Testis (tissue), 3 donors: ENCODE results near the gene DAZAP1. TPM values are rescaled to one million over a fixed set of nuclear protein-coding genes. Genes with fewer than 3 reads are reported as not detected.
"Not testable (repeated sequence)": the region's sequence is repeated elsewhere in the genome, so short reads cannot be mapped to it uniquely, and the experiment has no call there.

Source experiments
- DNase-seq: peaks from one replicate; pipeline ENCODE4 v3.0.0-alpha.2; 2019
- H3K27ac ChIP-seq, 2 donors: fragments of 200-600 bp; sonication (generic); one replicate each; pipeline ENCODE4 v1.5.1; 2019
- H3K27me3 ChIP-seq: fragments of 200-600 bp; sonication (generic); one replicate; pipeline ENCODE4 v1.5.1; 2019
- H3K36me3 ChIP-seq: fragments of 200-600 bp; sonication (generic); one replicate; pipeline ENCODE4 v1.5.1; 2017; ENCODE audit warnings: low read depth; ENCODE audit errors: missing control alignments
- H3K4me1 ChIP-seq: fragments of 200-600 bp; sonication (generic); one replicate; pipeline ENCODE4 v1.5.1; 2019
- H3K4me3 ChIP-seq, 2 donors: fragments of 200-600 bp; sonication (generic); one replicate each; pipeline ENCODE4 v1.5.1; 2017 to 2019
- H3K9me3 ChIP-seq: fragments of 200-600 bp; sonication (generic); one replicate; pipeline ENCODE4 v1.5.1; 2017
- CTCF ChIP-seq, 3 experiments: fragments of 450-650 bp in 2 of 3; fragments of 200-600 bp in 1 of 3; sonication (generic) in 1 of 3; IDR thresholded peaks; one replicate each; pipeline ENCODE4 v1.5.1; 2016 to 2019; ENCODE audit warnings: antibody characterized with exemption in 3 of 3, mild to moderate bottlenecking in 2 of 3, moderate library complexity in 1 of 3
- POLR2A ChIP-seq: fragments of 450-650 bp; IDR thresholded peaks from one replicate; pipeline ENCODE4 v1.6.1; 2017; ENCODE audit warnings: antibody characterized with exemption, mild to moderate bottlenecking, moderate library complexity
- WGBS, 2 donors: methylation state at CpG; one replicate each; pipeline ENCODE4 v1.1.5; 2018; 5-methylcytosine and 5-hydroxymethylcytosine counted together
- intact Hi-C: fragments of 100-400 bp; cut with DNase I; formaldehyde crosslinking; loops from one replicate; pipeline ENCODE4 v1.15.1; 2023; ENCODE audit warnings: low total_unique reads
- polyA plus RNA-seq: library from polyadenylated mRNA; stranded (reverse); fragments of 350-450 nt; fragmentation: Illumina TruSeq; extraction: RNeasy Lipid Tissue Mini Kit (QIAGEN cat#74804); gene quantifications from one replicate; pipeline ENCODE4 v1.2.3, GENCODE V29; 2014; ENCODE audit warnings: low read depth, low replicate concordance; ENCODE audit not compliant: insufficient read depth
- total RNA-seq, 2 donors: library from RNA; depleted of rRNA; stranded (reverse); fragments of >200 nt; gene quantifications; one replicate each; pipeline ENCODE4 v1.2.3, GENCODE V29; 2016

The DAZAP1 gene
- total and polyA plus RNA-seq, 3 donors from 2014 or later = 97.9 to 215 (median 99.6) TPM

DNA sequence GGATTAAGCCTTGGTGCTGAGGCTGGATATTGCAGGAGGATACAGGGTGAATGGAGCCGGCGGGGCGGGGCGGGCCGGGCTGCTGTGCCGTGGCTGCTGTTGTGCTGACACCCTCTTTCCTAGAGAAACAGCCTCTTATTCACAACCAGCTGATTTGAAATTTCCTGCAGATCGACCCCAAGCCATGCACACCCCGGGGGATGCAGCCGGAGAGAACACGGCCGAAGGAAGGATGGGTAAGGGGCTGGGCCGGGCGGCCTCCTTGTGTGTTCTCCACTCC, 11.1 kb downstream of the DAZAP1 start:
- TF ChIP-seq POLR2A = no peak
- no peak for TF ChIP-seq CTCF (IDR thresholded peaks at IDR 0.05)
- H3K27ac ChIP-seq = peak overlapping the region; percentile 41 to 59
- H3K4me3 ChIP-seq = no peak overlapping the region
- no peaks in the 10 kb centered on the region for H3K9me3 ChIP-seq
- peaks cover 49% of the 10 kb centered on the region for H3K4me1 ChIP-seq
- no peak for DNase-seq
- intact Hi-C loops = no loop called here
- H3K36me3 ChIP-seq = no peaks in the 10 kb centered on the region
- no peaks in the 10 kb centered on the region for H3K27me3 ChIP-seq
- WGBS, 2 donors = 66 to 84% methylated on average over 13 of the region's 13 CpGs

DNA sequence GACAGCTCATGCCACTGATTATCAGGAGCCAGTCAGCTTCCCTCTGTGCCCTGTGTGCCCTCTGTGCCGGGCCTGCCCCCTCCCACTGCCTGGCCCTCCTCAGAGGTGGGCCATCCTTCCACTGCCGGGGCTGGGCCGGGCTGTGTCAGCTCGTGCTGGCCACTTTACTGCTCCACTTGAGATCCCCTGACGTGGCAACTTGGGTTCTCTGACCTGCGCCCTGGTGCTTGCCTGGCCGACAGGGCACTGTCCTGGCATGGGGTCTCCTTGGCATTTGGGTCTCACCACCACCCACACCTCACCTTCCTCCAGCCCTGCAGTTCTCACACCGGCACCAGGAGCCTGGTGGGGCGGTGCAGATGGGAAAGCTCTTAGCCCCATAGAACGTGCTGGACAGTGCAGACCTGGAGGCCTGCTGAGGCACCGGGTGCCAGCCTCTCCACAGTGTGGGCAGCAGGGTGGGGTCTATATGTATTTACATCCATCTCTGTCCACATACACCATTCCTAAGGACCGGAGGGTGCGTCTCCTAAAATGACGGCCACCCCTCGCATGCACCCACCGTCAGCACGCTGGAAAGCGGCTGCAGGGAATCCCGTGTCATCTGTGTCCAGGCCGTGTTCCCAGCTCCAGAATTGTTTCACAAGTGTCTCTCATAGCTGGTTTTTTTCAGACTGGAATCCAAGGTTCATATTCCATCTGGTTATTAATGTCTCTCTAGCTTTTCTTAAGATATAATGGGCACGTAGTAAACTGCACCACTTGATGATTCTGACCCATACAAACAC, 11.8 kb downstream of the DAZAP1 start:
- Histone ChIP-seq H3K4me1 (peaks cover 48% of the 10 kb centered on the region), H3K4me3 (no peak overlapping the region), H3K9me3 (no peaks in the 10 kb centered on the region), H3K27me3 (no peaks in the 10 kb centered on the region), H3K27ac (no peak overlapping the region), H3K36me3 (no peaks in the 10 kb centered on the region)
- intact Hi-C loops = no loop called here
- 85 to 87% methylated on average over 21 of the region's 21 CpGs for WGBS, 2 donors
- no peak for DNase-seq
- TF ChIP-seq POLR2A (no peak), CTCF (IDR thresholded peaks at IDR 0.05) (no peak)

- H3K9me3 ChIP-seq, H3K27me3 ChIP-seq, H3K36me3 ChIP-seq, H3K4me3 ChIP-seq, DNase-seq, intact Hi-C loops, H3K27ac ChIP-seq: not testable (repeated sequence)
- H3K4me1 ChIP-seq = peaks cover 41% of the 10 kb centered on the region
- WGBS, 2 donors = 93 to 95% methylated on average over 9 to 28 of the region's 43 CpGs
Observed at GRCh38 chr19:1420085-1420484, 12.7 kb downstream of the DAZAP1 start.

DNA sequence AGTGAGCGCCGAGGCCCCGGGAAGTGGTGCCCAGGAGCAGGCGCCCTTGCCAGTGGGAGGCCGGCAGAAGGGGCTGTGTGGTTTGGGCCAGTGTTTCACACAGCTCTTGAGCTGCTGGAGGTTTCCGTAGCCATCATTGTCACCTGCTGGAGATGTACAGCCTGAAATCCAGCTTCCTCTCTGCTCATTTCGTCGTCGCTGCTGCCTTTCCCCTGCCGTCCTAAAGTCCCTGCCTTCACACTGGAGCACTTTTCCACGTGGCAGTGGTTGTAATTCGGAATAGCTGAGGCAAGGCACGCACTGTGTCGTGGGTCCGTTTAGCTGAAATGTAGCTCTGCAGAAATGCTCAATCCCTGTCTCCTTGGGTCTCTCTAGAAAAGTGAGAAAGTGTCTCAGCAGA, 13.2 kb downstream of the DAZAP1 start:
- H3K4me3 ChIP-seq = no peak overlapping the region
- no peaks in the 10 kb centered on the region for H3K36me3 ChIP-seq
- WGBS, 2 donors = 92 to 94% methylated on average over 15 of the region's 15 CpGs
- no peaks in the 10 kb centered on the region for H3K27me3 ChIP-seq
- H3K4me1 ChIP-seq = peaks cover 36% of the 10 kb centered on the region
- H3K27ac ChIP-seq = no peak overlapping the region
- TF ChIP-seq CTCF (IDR thresholded peaks at IDR 0.05) = no peak
- TF ChIP-seq POLR2A = no peak
- intact Hi-C loops = no loop called here
- DNase-seq = no peak
- H3K9me3 ChIP-seq = no peaks in the 10 kb centered on the region

- no peaks in the 10 kb centered on the region for H3K36me3 ChIP-seq
Observed at GRCh38 chr19:1421218-1421957, 14.0 kb downstream of the DAZAP1 start.

More at GRCh38 chr19:1421218-1421957, 14.0 kb downstream of the DAZAP1 start:
- WGBS, 2 donors = 88% methylated on average over 37 of the region's 37 CpGs; no CpG with 5 or more reads in 1 of the 2 donors
- Histone ChIP-seq H3K4me3 (no peak overlapping the region), H3K27me3 (no peaks in the 10 kb centered on the region), H3K27ac (peak overlapping the region in 1 of 2 donors; percentile 56), H3K4me1 (peaks cover 28% of the 10 kb centered on the region), H3K9me3 (no peaks in the 10 kb centered on the region)
- DNase-seq = no peak
- intact Hi-C loops = no loop called here
- TF ChIP-seq CTCF (IDR thresholded peaks at IDR 0.05) = no peak
- no peak for TF ChIP-seq POLR2A
